ENCODE measurements around the gene SLC25A21.

DNA sequence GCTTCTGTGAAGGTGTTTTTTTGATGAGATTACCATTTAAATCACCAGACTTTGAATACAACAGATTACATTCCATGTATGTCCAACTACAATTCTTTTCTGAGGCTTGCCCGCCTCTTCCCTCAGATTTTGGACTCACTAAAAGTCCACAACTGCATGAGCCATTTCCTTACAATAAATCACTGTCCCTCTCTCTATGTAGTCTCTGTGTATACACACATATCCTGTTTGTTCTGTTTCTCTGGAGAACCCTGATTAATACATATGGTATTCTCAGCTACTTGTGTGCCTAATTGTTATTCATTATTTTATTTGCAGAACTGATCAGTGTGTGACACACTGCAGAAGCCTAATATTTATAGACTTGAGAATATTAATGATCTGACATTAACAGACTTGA lies 22.9 kb upstream of the SLC25A21 start:
- TF ChIP-seq, protein P1, sequence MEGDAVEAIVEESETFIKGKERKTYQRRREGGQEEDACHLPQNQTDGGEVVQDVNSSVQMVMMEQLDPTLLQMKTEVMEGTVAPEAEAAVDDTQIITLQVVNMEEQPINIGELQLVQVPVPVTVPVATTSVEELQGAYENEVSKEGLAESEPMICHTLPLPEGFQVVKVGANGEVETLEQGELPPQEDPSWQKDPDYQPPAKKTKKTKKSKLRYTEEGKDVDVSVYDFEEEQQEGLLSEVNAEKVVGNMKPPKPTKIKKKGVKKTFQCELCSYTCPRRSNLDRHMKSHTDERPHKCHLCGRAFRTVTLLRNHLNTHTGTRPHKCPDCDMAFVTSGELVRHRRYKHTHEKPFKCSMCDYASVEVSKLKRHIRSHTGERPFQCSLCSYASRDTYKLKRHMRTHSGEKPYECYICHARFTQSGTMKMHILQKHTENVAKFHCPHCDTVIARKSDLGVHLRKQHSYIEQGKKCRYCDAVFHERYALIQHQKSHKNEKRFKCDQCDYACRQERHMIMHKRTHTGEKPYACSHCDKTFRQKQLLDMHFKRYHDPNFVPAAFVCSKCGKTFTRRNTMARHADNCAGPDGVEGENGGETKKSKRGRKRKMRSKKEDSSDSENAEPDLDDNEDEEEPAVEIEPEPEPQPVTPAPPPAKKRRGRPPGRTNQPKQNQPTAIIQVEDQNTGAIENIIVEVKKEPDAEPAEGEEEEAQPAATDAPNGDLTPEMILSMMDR (IDR thresholded peaks at IDR 0.05): no peak
- no peak for TF ChIP-seq EZH2phosphoT487 (IDR thresholded peaks at IDR 0.05)
